ENCODE data around the gene UNC80.

GRCh38 chr2:209840434-209840833 is 68.8 kb downstream of the UNC80 start:
- TF ChIP-seq USF2 (IDR thresholded peaks at IDR 0.05; ENCODE audit: low read depth, low read length) (no peak), NFE2L2 (IDR thresholded peaks at IDR 0.05; ENCODE audit: low read depth, low read length) (no peak), ELK1 (IDR thresholded peaks at IDR 0.05; ENCODE audit: borderline replicate concordance, low read depth, low read length) (no peak), RAD21 (IDR thresholded peaks at IDR 0.05; ENCODE audit: low read length) (no peak), CTCF (conservative IDR thresholded peaks at IDR 0.05; ENCODE audit: low read depth, low read length) (no peak), RCOR1 (IDR thresholded peaks at IDR 0.05; ENCODE audit: insufficient replicate concordance, low read length) (no peak), CEBPB (IDR thresholded peaks at IDR 0.05; ENCODE audit: low read depth, low read length) (no peak), POLR2A (IDR thresholded peaks at IDR 0.05; ENCODE audit: low read depth, low read length) (no peak)

All from IMR-90 (cell line).